OCI-LY7 (cell line): ENCODE data around the gene CYP2W1. TPM values are rescaled to one million over a fixed set of nuclear protein-coding genes. Genes with fewer than 3 reads are reported as not detected.

Experiments used
- BruUV-seq: library from RNA; stranded (reverse); fragments of 400-500 nt; replicated peaks from 2 replicates; lab custom pipeline; 2021; lab: Mats Ljungman, UMichigan
- CTCF ChIA-PET: fragments of 300-600 bp; sonication (Branson Sonifier 250); formaldehyde crosslinking; loops from one replicate; lab custom pipeline; 2022; ENCODE audit warnings: antibody characterized with exemption; ENCODE audit not compliant: unreplicated experiment; lab: Charles Lee
- POLR2A ChIA-PET: fragments of 300-600 bp; sonication (Branson Sonifier 250); formaldehyde crosslinking; loops from one replicate; lab custom pipeline; 2022; ENCODE audit warnings: antibody characterized with exemption; lab: Charles Lee
- DNase-seq: peaks from one replicate; pipeline ENCODE4 v3.0.0-alpha.2; 2015; ENCODE audit warnings: low spot score
- H2AFZ ChIP-seq: fragments of 200-600 bp; sonication (generic), shearing (Covaris generic); 2 replicates; pipeline ENCODE4 v1.6.1; 2014; ENCODE audit warnings: mild to moderate bottlenecking, antibody characterized with exemption, low read length, moderate library complexity
- H3K27ac ChIP-seq: fragments of 200-600 bp; sonication (generic); 2 replicates; pipeline ENCODE4 v1.5.1; 2014; ENCODE audit warnings: mixed run types, low read depth, mild to moderate bottlenecking, moderate library complexity, low read length, inconsistent platforms; ENCODE audit not compliant: poor library complexity, severe bottlenecking
- H3K36me3 ChIP-seq: fragments of 200-600 bp; sonication (generic); 2 replicates; pipeline ENCODE4 v1.6.1; 2014; ENCODE audit warnings: mild to moderate bottlenecking, antibody characterized with exemption, low read length, moderate library complexity, mixed read lengths; ENCODE audit not compliant: insufficient read depth
- H3K4me1 ChIP-seq: fragments of 200-600 bp; sonication (generic); 2 replicates; pipeline ENCODE4 v1.5.1; 2014; ENCODE audit warnings: mild to moderate bottlenecking, low read length; ENCODE audit not compliant: insufficient read depth, poor library complexity, severe bottlenecking
- H3K4me2 ChIP-seq: fragments of 200-600 bp; sonication (generic); 2 replicates; pipeline ENCODE4 v1.6.1; 2014; ENCODE audit warnings: mild to moderate bottlenecking, low read length
- H3K4me3 ChIP-seq: fragments of 200-600 bp; sonication (generic); 2 replicates; pipeline ENCODE4 v1.5.1; 2014; ENCODE audit warnings: mild to moderate bottlenecking, low read depth, low read length; ENCODE audit not compliant: poor library complexity, severe bottlenecking
- H3K79me2 ChIP-seq: fragments of 200-600 bp; sonication (generic); 2 replicates; pipeline ENCODE4 v1.6.1; 2016; ENCODE audit warnings: low read depth, mild to moderate bottlenecking, low read length, moderate library complexity, mixed read lengths; ENCODE audit not compliant: insufficient read depth
- H3K9me2 ChIP-seq: fragments of 200-600 bp; sonication (generic); 2 replicates; pipeline ENCODE4 v1.6.1; 2016; ENCODE audit warnings: mild to moderate bottlenecking, low read length, mixed read lengths; ENCODE audit not compliant: insufficient read depth
- H3K9me3 ChIP-seq: fragments of 200-600 bp; sonication (generic); 2 replicates; pipeline ENCODE4 v1.6.1; 2014; ENCODE audit warnings: mild to moderate bottlenecking, mixed run types, low read length, mixed read lengths
- H4K20me1 ChIP-seq: fragments of 200-600 bp; sonication (generic); 2 replicates; pipeline ENCODE4 v1.6.1; 2014; ENCODE audit warnings: mild to moderate bottlenecking, antibody characterized with exemption, low read length, moderate library complexity, mixed read lengths; ENCODE audit not compliant: insufficient read depth
- CTCF ChIP-seq: fragments of 200-600 bp; sonication (generic); conservative IDR thresholded peaks from 2 replicates; pipeline ENCODE4 v1.5.1; 2014; ENCODE audit warnings: mild to moderate bottlenecking, antibody characterized with exemption, low read length, moderate library complexity, mixed read lengths
- EZH2phosphoT487 ChIP-seq: fragments of 200-600 bp; sonication (generic); IDR thresholded peaks from 2 replicates; pipeline ENCODE4 v1.6.1; 2018; ENCODE audit warnings: low read depth, borderline replicate concordance, mild to moderate bottlenecking, mixed run types, antibody characterized with exemption, low read length, moderate library complexity, mixed read lengths
- intact Hi-C: fragments of 100-400 bp; cut with micrococcal nuclease; formaldehyde crosslinking; loops from one replicate; pipeline ENCODE4 v1.10.0; 2022; ENCODE audit not compliant: unreplicated experiment
- total RNA-seq, 2 experiments: library from RNA; depleted of rRNA in 1 of 2; stranded (reverse); fragments of >200 nt in 1 of 2; shearing (Covaris generic) in 1 of 2; gene quantifications; 2 replicates each; pipeline ENCODE4 v1.2.3, GENCODE V29; 2014 to 2022

CYP2W1 gene
- total RNA-seq, 2 experiments from 2014 or later, result 1.3 TPM; not detected in 1

GRCh38 chr7:949021-949934, 33.7 kb upstream of the CYP2W1 start:
- TF ChIP-seq EZH2phosphoT487 (no peak), CTCF (no peak)
- peaks cover 8% of the 10 kb centered on the region for H3K4me1 ChIP-seq
- no peak for DNase-seq
- POLR2A ChIA-PET, result no interaction called here
- intact Hi-C loops, result no loop called here
- no peak overlapping the region for H2AFZ ChIP-seq
- no peak overlapping the region for H3K4me3 ChIP-seq
- no peaks in the 10 kb centered on the region for H3K9me3 ChIP-seq
- BruUV-seq, result no TSS peak
- no peaks in the 10 kb centered on the region for H3K36me3 ChIP-seq
- CTCF ChIA-PET, result no interaction called here
- H3K27ac ChIP-seq, result no peak overlapping the region
- H3K9me2 ChIP-seq, result no peaks in the 10 kb centered on the region
- no peaks in the 10 kb centered on the region for H3K79me2 ChIP-seq
- H4K20me1 ChIP-seq, result no peaks in the 10 kb centered on the region
- H3K4me2 ChIP-seq, result no peak overlapping the region

GRCh38 chr7:951881-952547, 31.0 kb upstream of the CYP2W1 start:
- intact Hi-C loops, result loop anchor here (5.0 kb wide), 1 partner anchor 40 kb away; no protein-coding TSS in a partner anchor
- CTCF ChIA-PET, result no interaction called here
- H3K4me3 ChIP-seq, result no peak overlapping the region
- no peaks in the 10 kb centered on the region for H3K79me2 ChIP-seq
- H3K9me3 ChIP-seq, result no peaks in the 10 kb centered on the region
- BruUV-seq, result no TSS peak
- TF ChIP-seq EZH2phosphoT487 (no peak), CTCF (no peak)
- no peaks in the 10 kb centered on the region for H4K20me1 ChIP-seq
- no peak for DNase-seq
- H3K4me1 ChIP-seq, result peaks cover 24% of the 10 kb centered on the region
- H3K4me2 ChIP-seq, result no peak overlapping the region
- no peak overlapping the region for H3K27ac ChIP-seq
- H3K36me3 ChIP-seq, result no peaks in the 10 kb centered on the region
- H2AFZ ChIP-seq, result no peak overlapping the region
- no peaks in the 10 kb centered on the region for H3K9me2 ChIP-seq
- POLR2A ChIA-PET, result no interaction called here
